Measurements from ENCODE around the gene MYPOP. TPM values are rescaled to one million over a fixed set of nuclear protein-coding genes. Genes with fewer than 3 reads are reported as not detected.

The MYPOP gene, protein sequence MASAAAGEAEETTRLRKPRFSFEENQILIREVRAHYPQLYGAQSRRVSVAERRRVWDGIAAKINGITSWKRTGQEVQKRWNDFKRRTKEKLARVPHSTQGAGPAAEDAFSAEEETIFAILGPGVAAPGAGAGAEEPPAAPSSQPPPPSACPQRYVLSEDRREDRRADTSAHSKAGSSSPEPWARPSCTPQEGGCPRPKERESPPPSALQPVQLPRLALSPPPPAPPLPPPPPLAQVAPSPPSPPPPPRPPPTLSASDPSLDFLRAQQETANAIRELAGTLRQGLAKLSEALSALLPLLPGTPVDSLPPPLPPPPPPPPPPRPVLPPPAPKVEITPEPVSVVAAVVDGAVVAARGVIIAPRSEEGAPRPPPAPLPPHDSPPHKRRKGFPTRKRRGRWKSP
- 6.0 to 10.7 TPM (median 9.9 TPM) in 5 replicates for total RNA-seq (2022; extraction: Qiagen RNA extraction)

DNA sequence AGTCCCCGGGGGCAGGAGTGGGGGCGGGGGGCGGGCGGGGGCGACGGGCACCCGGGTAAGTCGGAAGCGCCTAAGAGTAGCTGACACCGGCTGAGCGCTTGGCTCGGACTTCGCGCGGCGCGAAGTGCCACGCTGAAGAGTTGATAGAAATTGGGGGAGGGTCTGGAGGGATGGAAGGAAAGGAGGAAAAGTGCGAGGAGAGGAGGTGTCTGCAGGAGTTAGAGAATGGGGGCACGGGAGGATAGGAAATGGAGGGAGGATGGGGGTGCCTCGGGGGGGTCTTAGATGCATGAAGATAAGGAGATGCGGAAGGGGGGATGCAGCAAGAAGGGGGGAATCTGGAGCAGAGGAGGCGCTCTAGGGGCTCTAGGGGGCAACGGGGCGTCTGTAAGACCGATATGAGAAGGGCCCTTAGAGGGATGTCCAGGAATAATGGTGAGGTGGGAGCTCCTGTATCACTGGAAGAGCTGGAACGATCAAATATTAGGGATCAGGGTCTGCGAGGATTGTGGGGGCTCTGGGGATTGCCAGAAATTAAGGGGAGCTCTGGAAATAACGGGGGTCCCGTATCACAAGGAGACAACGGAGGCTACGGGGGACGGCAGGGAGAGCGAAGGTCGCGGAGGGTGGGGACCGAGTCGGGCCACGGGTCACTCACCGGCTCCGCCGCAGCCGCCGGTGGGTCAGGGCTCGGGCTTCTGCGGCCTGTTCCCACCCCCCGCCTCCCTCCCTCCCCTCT lies at the start of gene MYPOP:
MYPOP (minus strand) TSS at position 702 of the 739 bp plus-strand sequence. CDS start 840 bp downstream, outside the sequence.

DNA sequence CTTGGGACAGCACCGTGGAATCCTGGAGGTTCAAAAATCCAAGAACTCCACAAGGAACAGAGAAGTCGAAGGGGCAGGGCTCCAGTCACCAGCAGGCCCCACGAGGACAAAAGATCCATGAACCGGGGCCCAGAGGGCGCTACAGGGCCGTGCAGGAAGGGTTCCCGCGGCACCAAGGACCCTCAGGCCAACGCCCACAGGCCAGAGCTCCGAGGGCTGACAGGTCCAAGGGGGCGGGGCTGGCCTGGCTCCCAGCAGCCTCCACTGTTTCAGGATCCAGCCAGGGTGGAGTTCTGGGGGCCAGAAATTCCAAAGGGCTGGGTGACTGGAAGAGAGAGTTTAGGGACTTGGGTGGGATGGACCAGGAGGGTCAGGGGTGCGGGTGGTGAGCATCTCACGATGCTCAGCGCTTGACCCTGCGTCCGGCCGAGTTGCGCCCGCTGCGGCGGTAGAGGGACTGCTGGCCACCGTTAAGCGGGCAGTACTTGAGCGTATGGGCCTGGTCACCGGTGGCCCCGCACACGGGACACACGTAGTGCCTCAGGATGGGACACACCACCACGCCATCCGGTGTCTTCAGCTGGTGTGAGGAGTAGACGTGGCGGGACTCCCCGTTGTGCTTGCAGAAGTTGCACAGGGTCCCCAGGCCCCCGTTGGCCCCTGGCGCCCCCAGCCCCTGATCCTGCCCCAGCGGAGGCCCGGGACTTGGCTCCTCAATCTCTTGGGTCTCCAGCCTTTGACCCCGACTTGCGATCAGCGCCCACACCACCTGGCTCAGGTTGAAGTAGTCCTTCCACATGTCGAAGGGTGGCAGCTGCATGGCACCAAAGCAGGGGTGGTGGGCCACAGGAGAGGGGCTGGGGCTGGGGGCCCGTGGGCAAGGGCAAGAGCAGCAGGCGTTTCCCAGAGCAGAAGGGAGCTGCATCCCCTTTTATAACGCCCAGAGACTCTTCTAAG lies 11.7 kb upstream of the MYPOP start, which contains the start of gene NANOS2:
NANOS2 (minus strand) TSS at position 905 of the 957 bp plus-strand sequence; CDS start at position 820, 85 bp downstream.

DNA sequence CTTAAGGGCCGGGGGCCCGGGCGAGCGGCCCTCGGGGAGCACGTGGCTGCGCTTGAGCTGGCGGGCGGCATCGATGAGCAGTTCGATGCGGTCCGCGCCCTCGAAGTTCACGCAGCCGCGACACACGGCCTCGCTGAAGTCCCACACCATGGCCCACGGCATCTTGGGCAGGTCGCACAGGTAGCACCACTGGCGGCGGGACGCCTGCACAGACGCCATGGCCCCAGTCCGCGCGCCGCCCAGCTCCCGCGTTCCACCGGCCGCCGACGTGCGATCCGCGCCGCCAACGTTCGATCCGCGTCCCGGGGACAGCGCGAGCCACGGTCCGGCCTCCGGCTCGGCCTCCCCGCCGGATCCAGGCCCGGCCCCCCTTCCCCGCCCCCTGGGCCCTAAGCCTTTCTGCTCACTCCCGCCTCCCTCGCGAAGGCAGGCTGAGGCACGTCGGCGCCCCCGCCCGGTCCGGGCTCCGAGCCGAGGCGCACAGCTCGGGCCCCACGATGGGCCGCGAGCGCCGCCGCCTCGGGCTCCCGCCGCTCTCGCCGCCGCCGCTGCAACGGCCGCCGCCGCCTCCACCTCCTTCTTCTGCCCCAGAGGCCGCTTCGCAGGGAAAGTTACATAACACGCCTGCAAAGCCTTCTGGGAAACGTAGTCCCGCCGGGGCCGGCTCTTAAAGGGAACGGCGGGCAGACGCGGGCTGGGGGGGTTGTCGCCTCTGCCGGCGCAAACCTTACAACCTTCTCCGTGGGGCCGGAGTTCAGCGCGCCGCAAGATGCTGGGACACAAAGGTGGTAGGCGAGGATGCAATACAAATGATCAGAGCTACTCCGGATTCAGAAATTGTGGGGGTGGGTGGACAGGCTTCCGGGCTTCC lies 16.6 kb downstream of the MYPOP start, which contains the start of gene IRF2BP1:
IRF2BP1 (minus strand) TSS at position 586 of the 871 bp plus-strand sequence; CDS start at position 219, 367 bp downstream.

DNA sequence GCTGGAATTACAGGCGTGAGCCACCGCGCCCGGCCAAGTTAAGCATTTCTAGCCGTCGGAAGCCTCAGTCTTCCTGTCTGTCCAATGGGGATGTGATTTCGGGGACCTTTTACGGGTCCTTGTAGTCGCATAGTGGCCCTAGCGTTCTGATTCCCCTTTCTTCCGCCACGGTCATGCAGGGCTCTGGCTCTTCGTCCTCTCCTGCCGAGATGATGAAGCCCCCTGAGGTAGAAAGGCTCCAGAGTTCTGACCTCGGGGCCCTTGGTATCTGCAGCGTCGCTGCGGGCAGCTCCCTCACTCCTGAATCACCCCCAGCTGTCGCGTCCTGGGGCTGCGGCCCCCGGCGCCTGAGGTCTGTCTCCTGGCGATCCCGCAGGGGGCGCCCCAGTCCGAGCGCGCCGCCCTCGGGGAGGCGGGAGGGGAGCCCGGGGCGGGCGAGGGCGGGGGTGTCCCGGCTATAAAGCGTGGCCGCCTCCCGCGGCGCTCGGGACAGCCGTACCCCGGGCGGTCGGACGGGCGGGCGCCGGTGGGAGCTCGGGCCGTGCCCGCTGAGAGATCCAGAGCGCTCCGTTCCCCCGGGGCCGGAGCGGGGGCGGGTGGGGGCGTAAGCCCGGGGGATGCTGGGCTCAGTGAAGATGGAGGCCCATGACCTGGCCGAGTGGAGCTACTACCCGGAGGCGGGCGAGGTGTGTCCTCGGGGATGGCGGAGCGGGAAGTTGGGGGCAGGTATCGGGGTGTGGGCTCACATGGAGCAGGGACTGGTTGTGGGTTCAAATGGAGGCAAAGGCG lies 38.4 kb downstream of the MYPOP start, which contains the start of gene FOXA3:
FOXA3 (plus strand) TSS at position 487 of the 789 bp plus-strand sequence; CDS start at position 618, 131 bp downstream.

DNA sequence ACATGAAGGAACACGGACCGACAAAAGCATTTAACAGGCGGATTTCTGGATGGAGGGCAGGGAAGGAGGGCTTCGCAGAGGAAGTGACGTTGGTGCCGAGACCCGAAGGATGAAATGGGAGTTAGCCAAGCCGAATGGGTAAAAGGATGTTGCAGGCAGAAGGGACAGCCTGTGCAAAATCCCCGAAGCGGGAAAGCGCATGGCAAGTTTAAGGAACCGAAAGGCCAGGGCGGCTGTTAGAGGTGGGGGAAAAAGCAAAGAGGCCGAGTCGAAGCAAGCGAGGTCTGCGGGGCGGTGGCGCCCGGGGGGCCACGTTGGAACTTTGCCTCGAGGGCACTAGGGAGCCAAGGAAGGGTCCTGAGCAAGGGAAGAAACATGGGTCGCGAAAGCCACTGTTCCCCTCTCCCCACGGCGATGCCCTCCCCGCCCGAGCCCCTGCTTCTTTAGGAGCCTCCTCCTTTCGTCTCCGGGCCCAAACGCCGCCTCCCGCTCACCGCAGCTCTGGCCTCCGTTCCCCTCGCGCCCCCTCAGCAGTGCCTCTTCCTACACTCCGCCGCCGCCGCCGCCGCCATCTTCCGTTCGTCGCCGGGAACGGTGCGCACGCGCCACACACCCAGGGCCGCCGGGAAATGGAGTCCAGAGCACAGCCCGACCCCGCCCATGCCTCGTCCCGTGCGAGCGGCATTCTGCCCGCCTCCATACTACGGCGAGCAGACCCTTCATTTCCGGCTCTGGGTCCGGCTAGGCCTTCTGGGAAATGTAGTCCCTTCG lies 39.7 kb downstream of the MYPOP start, which contains the start of gene SYMPK:
SYMPK (minus strand) TSS at position 584 of the 771 bp plus-strand sequence. CDS start 8,652 bp downstream, outside the sequence.

Other genes with a start within 250 kb of the MYPOP start
- 1.7 to 4.0 TPM (median 3.3 TPM) in 5 replicates for gene GIPR, start 234.4 kb downstream of the MYPOP start, total RNA-seq (2022; extraction: Qiagen RNA extraction)
- gene SNRPD2, start 210.7 kb downstream of the MYPOP start, total RNA-seq (2022; extraction: Qiagen RNA extraction), result 781 to 943 TPM (median 789 TPM) in 5 replicates
- 6.3 to 10.4 TPM (median 10.2 TPM) in 5 replicates for gene QPCTL, start 209.9 kb downstream of the MYPOP start, total RNA-seq (2022; extraction: Qiagen RNA extraction)
- gene FBXO46, start 171.7 kb downstream of the MYPOP start, total RNA-seq (2022; extraction: Qiagen RNA extraction), result 8.8 to 10.7 TPM (median 10.6 TPM) in 5 replicates
- gene MEIOSIN, start 169.2 kb downstream of the MYPOP start, total RNA-seq (2022; extraction: Qiagen RNA extraction), result 0.06 to 0.08 TPM (median 0.07 TPM) in 4 of 5 replicates, not detected in the other
- gene SIX5, start 133.4 kb downstream of the MYPOP start, total RNA-seq (2022; extraction: Qiagen RNA extraction), result 18.9 to 34.0 TPM (median 32.5 TPM) in 5 replicates
- 37.3 to 58.8 TPM (median 54.3 TPM) in 5 replicates for gene DMPK, start 120.1 kb downstream of the MYPOP start, total RNA-seq (2022; extraction: Qiagen RNA extraction)
- gene DMWD, start 109.8 kb downstream of the MYPOP start, total RNA-seq (2022; extraction: Qiagen RNA extraction), result 22.5 to 40.0 TPM (median 39.5 TPM) in 5 replicates
- gene RSPH6A, start 87.3 kb downstream of the MYPOP start, total RNA-seq (2022; extraction: Qiagen RNA extraction), result not detected in 5 replicates
- 57.1 to 81.7 TPM (median 76.6 TPM) in 5 replicates for gene SYMPK, start 39.5 kb downstream of the MYPOP start, total RNA-seq (2022; extraction: Qiagen RNA extraction)
- 0.74 to 1.1 TPM (median 0.83 TPM) in 5 replicates for gene FOXA3, start 38.3 kb downstream of the MYPOP start, total RNA-seq (2022; extraction: Qiagen RNA extraction)
- gene IRF2BP1, start 16.5 kb downstream of the MYPOP start, total RNA-seq (2022; extraction: Qiagen RNA extraction), result 23.0 to 37.6 TPM (median 37.2 TPM) in 5 replicates
- gene NANOS2, start 12.2 kb upstream of the MYPOP start, total RNA-seq (2022; extraction: Qiagen RNA extraction), result not detected in 5 replicates
- gene NOVA2, start 71.3 kb upstream of the MYPOP start, total RNA-seq (2022; extraction: Qiagen RNA extraction), result 0.12 to 0.19 TPM (median 0.13 TPM) in 5 replicates
- 4.7 to 6.5 TPM (median 5.4 TPM) in 5 replicates for gene CCDC61, start 92.9 kb upstream of the MYPOP start, total RNA-seq (2022; extraction: Qiagen RNA extraction)
- not detected in 5 replicates for gene PGLYRP1, start 120.4 kb upstream of the MYPOP start, total RNA-seq (2022; extraction: Qiagen RNA extraction)
- 0.33 to 1.0 TPM (median 0.54 TPM) in 5 replicates for gene IGFL4, start 138.4 kb upstream of the MYPOP start, total RNA-seq (2022; extraction: Qiagen RNA extraction)
- gene IGFL3, start 222.1 kb upstream of the MYPOP start, total RNA-seq (2022; extraction: Qiagen RNA extraction), result 0.20 to 0.45 TPM (median 0.31 TPM) in 5 replicates
- gene IGFL2, start 245.6 kb upstream of the MYPOP start, total RNA-seq (2022; extraction: Qiagen RNA extraction), result 0.32 to 1.3 TPM (median 0.74 TPM) in 5 replicates